HepG2 (cell line): ENCODE data around the gene CCNF. TPM values are rescaled to one million over a fixed set of nuclear protein-coding genes. Genes with fewer than 3 reads are reported as not detected.

Experiments used
- CBX5 ChIP-seq: sonication (generic); formaldehyde crosslinking; IDR thresholded peaks from 2 replicates; pipeline ENCODE4 v1.4.0; 2020; ENCODE audit warnings: missing genetic modification reagents, borderline replicate concordance
- DNMT1 ChIP-seq: sonication (generic); formaldehyde crosslinking; IDR thresholded peaks from 2 replicates; pipeline ENCODE4 v1.5.1; 2020; ENCODE audit warnings: mild to moderate bottlenecking, missing genetic modification reagents
- KAT8 ChIP-seq: IDR thresholded peaks from 2 replicates; pipeline ENCODE4 v1.6.1; 2016; ENCODE audit warnings: missing genetic modification reagents, missing compliant biosample characterization
- KLF12 ChIP-seq: sonication (generic); formaldehyde crosslinking; IDR thresholded peaks from 2 replicates; pipeline ENCODE4 v1.4.0; 2020; ENCODE audit warnings: missing genetic modification reagents, borderline replicate concordance
- MAF1 ChIP-seq: sonication (generic); formaldehyde crosslinking; IDR thresholded peaks from 2 replicates; pipeline ENCODE4 v1.5.0; 2020; ENCODE audit warnings: missing genetic modification reagents, borderline replicate concordance
- NR2F1 ChIP-seq, 2 experiments: fragments of 450-650 bp in 1 of 2; formaldehyde crosslinking in 1 of 2; IDR thresholded peaks; 2 replicates each; pipeline versions ENCODE4 v1.5.0 to v1.6.1; 2016 to 2020; ENCODE audit warnings: mild to moderate bottlenecking in 1 of 2, missing compliant biosample characterization in 1 of 2, missing genetic modification reagents in 1 of 2, moderate library complexity in 1 of 2
- PRDM15 ChIP-seq: sonication (generic); formaldehyde crosslinking; IDR thresholded peaks from 2 replicates; pipeline ENCODE4 v1.4.0; 2020; ENCODE audit warnings: missing genetic modification reagents
- SKIL ChIP-seq: sonication (generic); formaldehyde crosslinking; IDR thresholded peaks from 2 replicates; pipeline ENCODE4 v1.8.0; 2022; ENCODE audit warnings: missing genetic modification reagents, mild to moderate bottlenecking, moderate library complexity, borderline replicate concordance
- SRF ChIP-seq: IDR thresholded peaks from 2 replicates; pipeline ENCODE4 v1.6.1; 2011; ENCODE audit warnings: mild to moderate bottlenecking, low read depth, low read length, moderate library complexity
- SRSF9 ChIP-seq: fragments of 200-400 bp; formaldehyde crosslinking; IDR thresholded peaks from 2 replicates; pipeline ENCODE4 v1.6.1; 2018; ENCODE audit warnings: borderline replicate concordance, mild to moderate bottlenecking, low read depth, low read length; ENCODE audit not compliant: insufficient read depth, poor library complexity, severe bottlenecking
- YEATS2 ChIP-seq: sonication (generic); formaldehyde crosslinking; IDR thresholded peaks from 2 replicates; pipeline ENCODE4 v1.4.0; 2020; ENCODE audit warnings: missing genetic modification reagents, borderline replicate concordance
- ZBTB2 ChIP-seq: sonication (generic); formaldehyde crosslinking; IDR thresholded peaks from 2 replicates; pipeline ENCODE4 v1.8.0; 2022; ENCODE audit warnings: low read depth, missing genetic modification reagents
- ZNF639 ChIP-seq: conservative IDR thresholded peaks from 2 replicates; pipeline ENCODE4 v1.6.1; 2018; ENCODE audit warnings: missing genetic modification reagents
- ZNF670 ChIP-seq: sonication (generic); formaldehyde crosslinking; IDR thresholded peaks from 2 replicates; pipeline ENCODE4 v1.8.0; 2022; ENCODE audit warnings: mild to moderate bottlenecking, missing genetic modification reagents, borderline replicate concordance
- ZNF740 ChIP-seq: sonication (generic); formaldehyde crosslinking; IDR thresholded peaks from 2 replicates; pipeline ENCODE4 v1.4.0; 2020; ENCODE audit warnings: missing genetic modification reagents
- polyA plus RNA-seq, 8 experiments: library from polyadenylated mRNA; depleted of rRNA in 3 of 8; stranded (reverse) in 7 of 8; unstranded in 1 of 8; fragments of >200 nt; fragmentation: Illumina TruSeq in 4 of 8; extraction: Trizol in 4 of 8; gene quantifications; 2 replicates each; pipeline versions ENCODE4 v1.2.1 to v1.2.3, GENCODE V29; 2011 to 2016; ENCODE audit warnings: low read depth in 4 of 8, missing spikeins in 1 of 8, mixed read lengths in 1 of 8; ENCODE audit not compliant: insufficient read depth in 1 of 8
- total RNA-seq, 5 experiments: library from RNA; depleted of rRNA; stranded (reverse); fragments of >200 nt; fragmentation: Illumina TruSeq; extraction: Trizol; gene quantifications; 2 replicates each; pipeline ENCODE4 v1.2.3, GENCODE V29; 2016; ENCODE audit warnings: low read depth in 1 of 5

CCNF gene
- total and polyA plus RNA-seq, 2 of the 13 experiments (the other 11 are each of a cell fraction or from before 2014, with no cell fraction given): 6.4 to 22.8 TPM

- TF ChIP-seq ZNF639 (CRISPR knock-in tag) (peak; percentile 47; the same call in 1 of the 2 replicates), PRDM15 (CRISPR knock-in tag) (no peak), NR2F1 (CRISPR knock-in tag; IDR thresholded peaks at IDR 0.05) (peak; percentile 94 to 95), ZNF670 (CRISPR knock-in tag) (no peak; the same call in 1 of the 2 replicates), CBX5 (CRISPR knock-in tag) (peak; percentile 39; the same call in 1 of the 2 replicates), SKIL (peak; percentile 90), KAT8 (peak; percentile 85), SRSF9 (no peak), KLF12 (CRISPR knock-in tag) (peak; percentile 61; the same call in 1 of the 2 replicates), DNMT1 (CRISPR knock-in tag) (no peak), YEATS2 (CRISPR knock-in tag) (0 out of 2 replicates have a peak, but pooled peaks have one; percentile 58), ZBTB2 (CRISPR knock-in tag) (no peak), ZNF740 (CRISPR knock-in tag) (peak; percentile 40; the same call in 1 of the 2 replicates), MAF1 (CRISPR knock-in tag) (no peak), SRF (no peak)
These were observed 55.8 kb downstream of the CCNF start (continued) for GRCh38 chr16:2484898-2485508.
